ENCODE results near the gene LIMCH1. TPM values are rescaled to one million over a fixed set of nuclear protein-coding genes. Genes with fewer than 3 reads are reported as not detected.

Gene LIMCH1
- total RNA-seq, 1 experiment from 2014 or later: 3.3 TPM

GRCh38 chr4:41568363-41568762 is 30.4 kb downstream of the LIMCH1 start:
- no peak overlapping the region for H2BK20ac ChIP-seq (ENCODE audit: low read depth, low read length, poor library complexity, severe bottlenecking)
- no peak overlapping the region for H2BK12ac ChIP-seq (ENCODE audit: insufficient read length, low read depth, low read length)
- Mint-ChIP-seq H3K27ac (no peak overlapping the region), H3K4me3 (no peak overlapping the region), H3K9me3 (no peaks in the 10 kb centered on the region), H3K36me3 (ENCODE audit: insufficient read depth in 1 of 3, low read depth in 3 of 3) (no peaks in the 10 kb centered on the region), H3K27me3 (ENCODE audit: low read depth) (no peaks in the 10 kb centered on the region), H3K4me1 (peaks cover 0 to 3% of the 10 kb centered on the region in 2 experiments; a peak in 1 of 4 replicates)
- no peaks in the 10 kb centered on the region for H3K27me3 ChIP-seq (ENCODE audit: insufficient read depth, low read length)
- H3K23me2 ChIP-seq (ENCODE audit: insufficient read length, low read depth, low read length, poor library complexity, severe bottlenecking): no peaks in the 10 kb centered on the region
- H3K18ac ChIP-seq (ENCODE audit: insufficient read length, low read depth, low read length): no peak overlapping the region
- H2AK5ac ChIP-seq (ENCODE audit: insufficient read length, low read length): no peak overlapping the region
- DNase-seq: no peak
- no peak overlapping the region for H2AFZ ChIP-seq (ENCODE audit: low read length)
- no peak overlapping the region for H4K5ac ChIP-seq (ENCODE audit: insufficient read length, low read depth, low read length)
- no peaks in the 10 kb centered on the region for H3K9me3 ChIP-seq (ENCODE audit: control insufficient read depth, low read depth, low read length)
- no peak overlapping the region for H3K4me2 ChIP-seq (ENCODE audit: insufficient read depth, insufficient read length, low read length)
- no peak overlapping the region for H3K56ac ChIP-seq (ENCODE audit: insufficient read length, low read depth, low read length)
- H4K20me1 ChIP-seq (ENCODE audit: control insufficient read depth, insufficient read depth, insufficient read length): no peaks in the 10 kb centered on the region
- H2BK15ac ChIP-seq (ENCODE audit: low read depth, low read length): no peak overlapping the region
- H4K8ac ChIP-seq (replicated peaks; ENCODE audit: insufficient read length, low read depth, low read length): no peak overlapping the region
- no peak overlapping the region for H2BK120ac ChIP-seq (ENCODE audit: low read depth, low read length, poor library complexity, severe bottlenecking)
- no peak overlapping the region for H2BK5ac ChIP-seq (ENCODE audit: insufficient read length, low read length)
- no peak overlapping the region for H4K91ac ChIP-seq (ENCODE audit: insufficient read length, low read depth, low read length)
- H3K4me1 ChIP-seq (ENCODE audit: insufficient read depth, low read length): peaks cover 5% of the 10 kb centered on the region; the same call in 1 of the 2 replicates
- no peaks in the 10 kb centered on the region for H3K79me2 ChIP-seq (ENCODE audit: insufficient read depth, low read length)
- H3T11ph ChIP-seq (ENCODE audit: low read length): no peak overlapping the region
- no peak for TF ChIP-seq CTCF (conservative IDR thresholded peaks at IDR 0.05)
- no peak overlapping the region for H3K14ac ChIP-seq (ENCODE audit: insufficient read depth, low read length)
- no peak overlapping the region for H3K4ac ChIP-seq (ENCODE audit: low read depth, low read length)
- H3K9ac ChIP-seq (ENCODE audit: extremely low read depth, insufficient read length, low read length): no peak overlapping the region
- H3K23ac ChIP-seq (ENCODE audit: insufficient read length, low read depth, low read length): no peak overlapping the region
- no peaks in the 10 kb centered on the region for H3K79me1 ChIP-seq (ENCODE audit: insufficient read depth, low read depth, low read length, poor library complexity, severe bottlenecking)
- no CpG with 5 or more reads among the region's 5 CpGs for WGBS (ENCODE audit: extremely low coverage, insufficient read length, low lambda C conversion rate)
- H3K27ac ChIP-seq (ENCODE audit: insufficient read length, low read depth, low read length): no peak overlapping the region
